BJ (cell line): Measurements from ENCODE around the gene ADGRE2. TPM values are rescaled to one million over a fixed set of nuclear protein-coding genes. Genes with fewer than 3 reads are reported as not detected.
"Not testable (repeated sequence)": the region's sequence is repeated elsewhere in the genome, so short reads cannot be mapped to it uniquely, and the experiment has no call there.

Source experiments
- CTCF ChIA-PET: fragments of 350-600 bp; formaldehyde crosslinking; extraction: SDS; loops from one replicate; lab custom pipeline; 2021; ENCODE audit warnings: antibody characterized with exemption, inconsistent platforms; lab: Yijun Ruan, JAX
- POLR2A ChIA-PET: fragments of 300-600 bp; sonication (Branson Sonifier 250); formaldehyde crosslinking; extraction: SDS; loops from one replicate; lab custom pipeline; 2021; ENCODE audit warnings: antibody characterized with exemption; lab: Charles Lee
- DNase-seq: peaks from one replicate; pipeline ENCODE4 v3.0.0-alpha.2; 2011; ENCODE audit warnings: low read depth
- H3K27me3 ChIP-seq: 2 replicates; pipeline ENCODE4 v1.6.0; 2011; ENCODE audit warnings: low read length; ENCODE audit not compliant: control insufficient read depth, insufficient read depth
- H3K36me3 ChIP-seq: 2 replicates; pipeline ENCODE4 v1.5.1; 2011; ENCODE audit warnings: low read length; ENCODE audit not compliant: control insufficient read depth, insufficient read depth
- H3K4me3 ChIP-seq: 2 replicates; pipeline ENCODE4 v1.5.1; 2011; ENCODE audit warnings: low read depth, mild to moderate bottlenecking, control low read depth, low read length
- CTCF ChIP-seq: IDR thresholded peaks from 2 replicates; pipeline ENCODE4 v1.5.1; 2011; ENCODE audit warnings: low read depth, mild to moderate bottlenecking, control low read depth, inconsistent platforms, low read length, moderate library complexity; ENCODE audit not compliant: insufficient read depth
- polyA plus RNA-seq: library from polyadenylated mRNA; depleted of rRNA; stranded (reverse); fragments of >200 nt; gene quantifications from 2 replicates; pipeline ENCODE4 v1.2.3, GENCODE V29; 2011

ADGRE2 gene
- polyA plus RNA-seq, 1 experiment = 0.72 TPM

DNA sequence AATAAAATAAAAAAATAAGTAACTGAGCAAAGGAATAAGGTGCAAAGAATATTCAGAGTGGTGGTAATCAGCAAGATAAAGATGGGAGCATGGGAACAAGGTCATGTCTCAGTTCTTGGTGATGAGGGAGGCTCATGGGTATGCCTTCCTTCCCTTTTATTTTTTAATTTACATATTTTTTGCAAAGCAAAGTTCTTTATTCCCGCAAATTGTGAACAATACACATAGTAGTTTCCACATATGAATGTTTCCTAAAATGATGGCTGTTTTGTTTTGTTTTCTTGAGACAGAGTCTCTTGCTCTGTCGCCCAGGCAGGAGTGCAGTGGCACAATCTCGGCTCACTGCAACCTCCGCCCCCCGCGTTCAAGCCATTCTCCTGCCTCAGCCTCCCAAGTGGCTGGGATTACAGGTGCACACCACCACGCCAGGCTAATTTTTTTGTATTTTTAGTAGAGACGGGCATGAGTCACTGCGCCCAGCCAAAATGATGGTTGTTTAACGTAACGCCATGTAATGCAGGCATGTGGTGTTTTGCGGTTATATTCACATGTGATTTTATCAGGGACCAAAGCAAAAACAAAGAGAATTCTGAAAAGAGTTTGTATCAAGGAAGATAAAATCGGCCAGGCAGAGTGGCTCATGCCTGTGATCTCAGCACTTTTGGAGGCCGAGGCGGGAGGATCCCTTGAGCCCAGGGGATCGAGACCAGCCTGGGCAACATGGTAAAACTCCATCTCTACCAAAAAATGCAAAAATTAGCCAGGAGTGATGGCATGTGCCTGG is 4.5 kb upstream of the ADGRE2 start:
- H3K27me3 ChIP-seq = no peaks in the 10 kb centered on the region
- H3K4me3 ChIP-seq = no peak overlapping the region
- no peak for TF ChIP-seq CTCF
- ChIA-PET CTCF (no interaction called here), POLR2A (no interaction called here)
- no peak for DNase-seq
- H3K36me3 ChIP-seq = no peaks in the 10 kb centered on the region

- CTCF ChIA-PET = interaction anchor here (0.6 kb wide), 1 partner anchor 297 kb away, joined by 3 read pairs; no protein-coding TSS in a partner anchor
- H3K36me3 ChIP-seq, POLR2A ChIA-PET, H3K4me3 ChIP-seq, DNase-seq, H3K27me3 ChIP-seq: not testable (repeated sequence)
Observed at GRCh38 chr19:14781713-14782536, 3.6 kb upstream of the ADGRE2 start.

GRCh38 chr19:14780622-14781225 is 2.4 kb upstream of the ADGRE2 start:
- H3K27me3 ChIP-seq, DNase-seq, CTCF ChIA-PET, POLR2A ChIA-PET, H3K36me3 ChIP-seq, H3K4me3 ChIP-seq: not testable (repeated sequence)

DNA sequence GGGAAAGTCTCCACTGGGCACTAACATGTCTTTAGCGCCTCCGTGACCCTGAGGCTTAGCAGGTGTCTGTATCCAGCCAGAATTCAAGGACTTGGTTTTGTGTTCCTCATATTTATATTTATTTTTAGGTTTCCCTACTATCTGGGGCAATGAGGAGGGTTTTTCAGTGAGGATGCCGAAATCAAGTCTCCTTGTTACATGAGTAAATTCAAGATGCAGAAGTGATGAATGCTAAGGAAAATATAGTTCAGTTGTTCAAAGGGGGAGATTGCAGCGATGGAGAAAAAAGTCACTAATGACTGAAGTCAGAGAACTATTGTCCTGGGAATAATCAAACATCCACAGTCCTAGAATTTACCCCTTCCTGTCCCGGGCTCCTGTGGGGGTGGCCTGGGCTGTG is 791 bp upstream of the ADGRE2 start:
- POLR2A ChIA-PET = no interaction called here
- Histone ChIP-seq H3K36me3 (no peaks in the 10 kb centered on the region), H3K4me3 (no peak overlapping the region), H3K27me3 (no peaks in the 10 kb centered on the region)
- no peak for TF ChIP-seq CTCF
- CTCF ChIA-PET = interaction anchor here (1.2 kb wide), 1 partner anchor 473 kb away, joined by 3 read pairs; no protein-coding TSS in a partner anchor
- no peak for DNase-seq

GRCh38 chr19:14777645-14778044 is 715 bp downstream of the ADGRE2 start:
- CTCF ChIA-PET = interaction anchor here (2.2 kb wide), 1 partner anchor 9 kb away, joined by 13 read pairs; no protein-coding TSS in a partner anchor
- H3K4me3 ChIP-seq, POLR2A ChIA-PET, H3K36me3 ChIP-seq, DNase-seq, H3K27me3 ChIP-seq: not testable (repeated sequence)

DNA sequence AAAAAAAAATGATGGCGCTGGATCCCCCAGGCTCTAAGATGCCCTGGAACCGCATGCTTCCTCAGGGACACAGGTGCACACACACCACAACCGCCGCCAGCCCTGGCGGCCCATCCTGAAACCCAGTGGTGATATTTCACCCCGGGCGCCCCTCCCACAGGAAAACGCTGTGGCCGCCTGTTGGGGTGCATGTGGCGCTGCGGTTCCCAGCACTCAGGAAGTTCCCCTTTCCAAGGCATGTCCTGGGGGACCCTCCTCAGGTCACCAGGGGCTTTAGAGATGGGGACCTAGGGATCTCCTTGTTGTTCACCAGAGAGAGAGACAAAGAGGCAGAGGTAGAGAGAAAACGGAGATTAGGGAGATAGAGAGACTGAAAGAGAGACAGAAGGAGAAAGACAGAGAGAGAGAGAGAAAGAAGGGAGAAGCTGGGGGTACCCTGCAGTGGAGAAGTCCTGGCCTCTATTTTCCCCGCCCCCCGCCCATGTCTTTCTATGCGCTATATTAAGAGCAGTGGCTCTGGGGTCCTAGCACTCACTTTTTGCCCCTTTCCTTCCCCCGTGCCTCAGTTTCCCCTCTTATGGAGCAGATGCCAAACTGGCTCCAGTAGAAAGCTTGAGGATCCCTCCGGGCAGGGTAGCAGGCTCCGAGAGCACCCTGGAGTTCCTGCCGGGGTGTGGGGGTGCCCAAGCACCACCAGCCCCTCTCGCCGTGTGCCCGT is 2.3 kb downstream of the ADGRE2 start:
- no peak for DNase-seq
- H3K27me3 ChIP-seq = no peaks in the 10 kb centered on the region
- CTCF ChIA-PET = interaction anchor here (2.2 kb wide), 1 partner anchor 10 kb away, joined by 13 read pairs; no protein-coding TSS in a partner anchor
- peaks cover under 1% of the 10 kb centered on the region; the same call in 1 of the 2 replicates for H3K36me3 ChIP-seq
- TF ChIP-seq CTCF = no peak
- peak overlapping the region; percentile 36 for H3K4me3 ChIP-seq
- POLR2A ChIA-PET = no interaction called here

DNA sequence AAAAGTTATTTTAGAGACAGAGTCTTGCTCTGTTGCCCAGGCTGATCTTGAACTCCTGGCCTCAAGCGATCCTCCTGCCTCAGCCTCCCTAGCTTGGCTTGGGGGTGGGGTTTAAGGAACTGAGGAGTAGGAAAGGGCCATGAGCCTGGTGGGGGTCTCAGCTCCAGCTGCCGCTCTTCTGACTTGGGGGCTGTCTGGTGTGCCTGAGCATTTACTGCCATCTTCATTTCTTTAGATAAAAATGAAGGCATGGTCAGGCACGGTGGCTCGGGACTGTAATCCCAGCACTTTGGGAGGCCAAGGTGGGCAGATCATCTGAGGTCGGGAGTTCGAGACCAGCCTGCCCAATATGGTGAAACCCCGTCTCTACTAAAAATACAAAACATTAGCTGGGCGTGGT is 3.0 kb downstream of the ADGRE2 start:
- H3K4me3 ChIP-seq, POLR2A ChIA-PET, H3K27me3 ChIP-seq, CTCF ChIA-PET, DNase-seq, H3K36me3 ChIP-seq: not testable (repeated sequence)
